A549 (cell line): ENCODE measurements around the gene STX18.

Source experiments
- CEBPB ChIP-seq, 2 experiments: fragments of >200 bp in 1 of 2; sonication (Bioruptor Twin) in 1 of 2; formaldehyde crosslinking in 1 of 2; IDR thresholded peaks; 2 replicates each; pipeline ENCODE4 v1.6.1; 2012 to 2016
- CTCF ChIP-seq: fragments of >200 bp; sonication (Bioruptor Twin); formaldehyde crosslinking; IDR thresholded peaks from 3 replicates; pipeline ENCODE4 v1.5.1; 2016
- GATA3 ChIP-seq: IDR thresholded peaks from 2 replicates; pipeline ENCODE4 v1.6.1; 2012; ENCODE audit warnings: borderline replicate concordance
- JUNB ChIP-seq: fragments of >200 bp; sonication (Bioruptor Twin); formaldehyde crosslinking; IDR thresholded peaks from 2 replicates; pipeline ENCODE4 v1.6.1; 2016
- NPAS2 ChIP-seq: fragments of 250-450 bp; sonication (Bioruptor Pico); IDR thresholded peaks from 2 replicates; pipeline ENCODE4 v1.8.0; 2022; ENCODE audit warnings: mild to moderate bottlenecking, moderate library complexity, borderline replicate concordance
- POLR2A ChIP-seq: IDR thresholded peaks from 2 replicates; pipeline ENCODE4 v1.6.1; 2012; ENCODE audit warnings: mild to moderate bottlenecking, low read length
- RAD21 ChIP-seq, 2 experiments: fragments of >200 bp in 1 of 2; sonication (Bioruptor Twin) in 1 of 2; formaldehyde crosslinking in 1 of 2; IDR thresholded peaks in 1 of 2; conservative IDR thresholded peaks in 1 of 2; 2 replicates in 1 of 2; 3 replicates in 1 of 2; pipeline ENCODE4 v1.6.1; 2012 to 2018; ENCODE audit warnings: inconsistent platforms in 1 of 2
- TP53 ChIP-seq: fragments of 250-450 bp; sonication (Bioruptor Pico); IDR thresholded peaks from 2 replicates; pipeline ENCODE4 v1.5.0; 2021; ENCODE audit warnings: mild to moderate bottlenecking, moderate library complexity
- ZC3H11A ChIP-seq: fragments of 450-650 bp; IDR thresholded peaks from 2 replicates; pipeline ENCODE4 v1.6.1; 2014; ENCODE audit warnings: antibody characterized with exemption, mild to moderate bottlenecking
- TF ChIP-seq, protein P1 (sequence below): fragments of 450-650 bp; IDR thresholded peaks from 2 replicates; pipeline ENCODE4 v1.6.1; 2014; ENCODE audit warnings: antibody characterized with exemption

- no peak for TF ChIP-seq CTCF
- no peak for TF ChIP-seq JUNB
- TF ChIP-seq, protein P1, sequence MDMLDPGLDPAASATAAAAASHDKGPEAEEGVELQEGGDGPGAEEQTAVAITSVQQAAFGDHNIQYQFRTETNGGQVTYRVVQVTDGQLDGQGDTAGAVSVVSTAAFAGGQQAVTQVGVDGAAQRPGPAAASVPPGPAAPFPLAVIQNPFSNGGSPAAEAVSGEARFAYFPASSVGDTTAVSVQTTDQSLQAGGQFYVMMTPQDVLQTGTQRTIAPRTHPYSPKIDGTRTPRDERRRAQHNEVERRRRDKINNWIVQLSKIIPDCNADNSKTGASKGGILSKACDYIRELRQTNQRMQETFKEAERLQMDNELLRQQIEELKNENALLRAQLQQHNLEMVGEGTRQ: no peak
- no peak for TF ChIP-seq NPAS2 (CRISPR knock-in tag)
- TF ChIP-seq POLR2A: no peak
- TF ChIP-seq TP53: no peak
- TF ChIP-seq CEBPB (IDR thresholded peaks at IDR 0.05): no peak
- TF ChIP-seq GATA3: no peak
- TF ChIP-seq RAD21 (conservative IDR thresholded peaks at IDR 0.05 in 1 of 2, IDR thresholded peaks at IDR 0.05 in 1 of 2): no peak
- TF ChIP-seq ZC3H11A: no peak
Observed at GRCh38 chr4:4462970-4463369, 78.9 kb downstream of the STX18 start.
